Testis (tissue), 2 donors: ENCODE data around the gene HERC2.
"Not testable (repeated sequence)": the region's sequence is repeated elsewhere in the genome, so short reads cannot be mapped to it uniquely, and the experiment has no call there.

Experiments
- POLR2A ChIP-seq: fragments of 450-650 bp; IDR thresholded peaks from one replicate; pipeline ENCODE4 v1.6.1; 2017; ENCODE audit warnings: antibody characterized with exemption, mild to moderate bottlenecking, moderate library complexity
- TF ChIP-seq, protein P1 (sequence below), 3 experiments: fragments of 450-650 bp in 2 of 3; fragments of 200-600 bp in 1 of 3; sonication (generic) in 1 of 3; IDR thresholded peaks; one replicate each; pipeline ENCODE4 v1.5.1; 2016 to 2019; ENCODE audit warnings: antibody characterized with exemption in 3 of 3, mild to moderate bottlenecking in 2 of 3, moderate library complexity in 1 of 3

DNA sequence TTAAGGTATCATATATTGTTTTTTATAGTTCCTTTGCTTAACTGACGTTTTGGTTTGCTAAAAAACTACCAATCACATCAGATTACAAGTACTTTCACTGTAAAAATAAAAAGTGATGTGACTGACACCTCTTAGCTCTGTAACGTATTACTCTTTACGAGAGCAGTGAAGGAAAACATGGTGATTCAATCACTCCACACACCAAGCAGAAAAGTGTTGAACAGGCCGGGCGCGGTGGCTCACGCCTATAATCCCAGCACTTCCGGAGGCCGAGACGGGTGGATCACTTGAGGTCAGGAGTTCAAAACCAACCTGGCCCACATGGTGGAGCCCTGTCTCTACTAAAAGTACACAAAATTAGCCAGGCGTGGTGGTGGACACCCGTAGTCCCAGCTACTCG, 3.9 kb downstream of the HERC2 start:
- TF ChIP-seq, protein P1, sequence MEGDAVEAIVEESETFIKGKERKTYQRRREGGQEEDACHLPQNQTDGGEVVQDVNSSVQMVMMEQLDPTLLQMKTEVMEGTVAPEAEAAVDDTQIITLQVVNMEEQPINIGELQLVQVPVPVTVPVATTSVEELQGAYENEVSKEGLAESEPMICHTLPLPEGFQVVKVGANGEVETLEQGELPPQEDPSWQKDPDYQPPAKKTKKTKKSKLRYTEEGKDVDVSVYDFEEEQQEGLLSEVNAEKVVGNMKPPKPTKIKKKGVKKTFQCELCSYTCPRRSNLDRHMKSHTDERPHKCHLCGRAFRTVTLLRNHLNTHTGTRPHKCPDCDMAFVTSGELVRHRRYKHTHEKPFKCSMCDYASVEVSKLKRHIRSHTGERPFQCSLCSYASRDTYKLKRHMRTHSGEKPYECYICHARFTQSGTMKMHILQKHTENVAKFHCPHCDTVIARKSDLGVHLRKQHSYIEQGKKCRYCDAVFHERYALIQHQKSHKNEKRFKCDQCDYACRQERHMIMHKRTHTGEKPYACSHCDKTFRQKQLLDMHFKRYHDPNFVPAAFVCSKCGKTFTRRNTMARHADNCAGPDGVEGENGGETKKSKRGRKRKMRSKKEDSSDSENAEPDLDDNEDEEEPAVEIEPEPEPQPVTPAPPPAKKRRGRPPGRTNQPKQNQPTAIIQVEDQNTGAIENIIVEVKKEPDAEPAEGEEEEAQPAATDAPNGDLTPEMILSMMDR (IDR thresholded peaks at IDR 0.05), result not testable (repeated sequence)
- not testable (repeated sequence) for TF ChIP-seq POLR2A
